T1000 (cell line): Measurements from ENCODE around the gene RNU6-7.
A peak's percentile ranks its signal among the peaks of the same experiment; 100 is the strongest.

Experiments used
- DNase-seq: peaks from one replicate; lab custom pipeline; 2025; ENCODE audit warnings: mixed read lengths; lab: John Stamatoyannopoulos, UW

RNU6-7 gene

DNA sequence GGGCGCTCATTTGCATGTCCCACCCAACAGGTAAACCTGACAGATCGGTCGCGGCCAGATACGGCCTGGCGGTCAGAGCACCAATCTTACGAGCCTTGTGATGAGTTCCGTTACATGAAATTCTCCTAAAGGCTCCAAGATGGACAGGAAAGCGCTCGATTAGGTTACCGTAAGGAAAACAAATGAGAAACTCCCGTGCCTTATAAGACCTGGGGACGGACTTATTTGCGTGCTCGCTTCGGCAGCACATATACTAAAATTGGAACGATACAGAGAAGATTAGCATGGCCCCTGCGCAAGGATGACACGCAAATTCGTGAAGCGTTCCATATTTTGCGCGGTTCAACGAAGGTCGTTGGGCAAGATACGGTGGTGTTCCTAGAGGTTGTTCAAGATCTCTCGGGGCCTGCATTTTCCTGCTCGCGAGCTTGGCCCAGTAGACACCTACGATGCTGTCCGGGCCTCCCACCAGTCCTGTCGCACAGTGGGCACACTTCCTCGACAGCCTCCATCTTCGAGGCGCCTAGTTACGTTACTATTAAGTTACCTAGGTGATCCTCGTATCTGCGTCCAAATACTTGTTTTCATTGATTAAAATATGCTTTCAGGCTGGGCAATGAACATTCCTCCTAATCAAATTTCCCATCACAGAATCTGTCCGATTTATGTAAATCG lies at the start of gene RNU6-7:
RNU6-7 (plus strand) TSS at position 230 of the 675 bp plus-strand sequence.
- DNase-seq: peak; percentile 41

DNA sequence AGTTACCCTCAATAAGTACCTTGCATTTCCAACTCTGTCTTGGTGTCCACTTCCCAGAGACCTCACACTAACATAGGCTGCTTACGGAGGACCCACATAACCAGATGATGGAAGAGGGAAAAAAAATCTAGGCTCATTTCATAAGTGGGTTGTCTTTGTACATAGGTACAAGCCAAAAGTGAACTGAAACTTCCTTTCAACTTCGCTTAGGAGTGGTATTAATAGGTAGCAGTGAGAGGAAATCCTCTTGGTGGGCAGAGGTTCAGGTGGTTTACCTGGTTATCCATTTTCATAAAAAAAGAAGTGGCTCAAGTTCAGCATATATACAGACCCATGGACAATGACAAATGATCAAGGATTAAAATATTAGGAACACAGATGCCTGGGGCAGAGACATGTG lies 35.8 kb upstream of the RNU6-7 start:
- no peak for DNase-seq

DNA sequence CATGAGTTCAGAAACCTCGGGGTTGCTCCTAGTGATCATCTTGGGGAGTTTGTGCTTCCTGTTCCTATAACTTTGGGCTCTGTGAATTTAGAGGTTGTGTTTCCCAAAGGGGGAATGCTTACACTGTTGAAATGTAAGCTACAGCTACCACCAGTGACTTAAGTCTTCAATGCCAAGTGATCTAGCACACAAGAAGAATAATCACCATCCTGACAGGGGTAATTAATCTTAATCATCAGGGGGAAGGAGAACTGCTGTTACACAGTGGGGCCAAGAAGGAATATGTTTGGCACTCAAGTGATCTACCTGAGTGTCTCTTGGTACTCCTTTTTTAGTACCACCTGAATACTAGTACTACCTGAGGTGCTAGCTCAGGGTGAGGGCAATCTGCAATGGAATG lies 34.9 kb upstream of the RNU6-7 start:
- no peak for DNase-seq

DNA sequence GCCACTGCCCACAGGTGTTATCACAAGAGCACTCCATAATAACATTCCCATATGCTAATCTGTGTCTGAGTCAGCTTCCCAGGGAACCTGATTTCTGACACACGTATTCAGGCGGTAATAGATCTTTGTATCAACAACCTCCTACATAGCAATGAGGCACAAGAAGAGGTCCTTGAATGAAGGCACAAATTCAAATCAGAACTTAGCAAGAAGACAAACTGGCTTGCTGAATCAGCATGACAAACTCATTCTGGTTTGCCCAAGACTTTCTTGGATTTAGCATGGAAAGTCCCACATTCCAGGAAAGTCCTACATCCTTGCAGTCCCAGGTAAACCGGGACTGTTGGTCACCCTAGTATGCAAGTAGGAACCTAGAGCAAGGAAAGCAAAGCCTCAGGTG lies 33.9 kb upstream of the RNU6-7 start:
- no peak for DNase-seq

DNA sequence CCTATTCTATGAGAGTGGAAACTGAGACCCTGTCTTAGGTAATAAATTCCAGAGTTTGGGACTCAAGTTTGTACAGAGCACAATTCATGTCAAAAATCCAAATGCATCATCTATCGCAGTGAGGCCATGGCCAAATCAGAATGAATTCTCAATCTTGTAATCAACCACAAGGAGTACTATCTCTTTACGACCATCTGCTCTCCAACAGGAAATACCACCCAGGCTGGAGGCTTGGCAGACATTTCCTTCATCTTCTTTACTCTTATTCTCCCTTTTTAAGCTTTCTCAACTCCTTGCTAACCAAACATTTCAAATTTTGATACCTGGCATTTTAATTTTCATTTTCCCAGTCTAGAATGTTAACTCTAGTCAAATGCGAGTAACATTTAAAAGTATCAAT lies 32.7 kb upstream of the RNU6-7 start:
- no peak for DNase-seq

DNA sequence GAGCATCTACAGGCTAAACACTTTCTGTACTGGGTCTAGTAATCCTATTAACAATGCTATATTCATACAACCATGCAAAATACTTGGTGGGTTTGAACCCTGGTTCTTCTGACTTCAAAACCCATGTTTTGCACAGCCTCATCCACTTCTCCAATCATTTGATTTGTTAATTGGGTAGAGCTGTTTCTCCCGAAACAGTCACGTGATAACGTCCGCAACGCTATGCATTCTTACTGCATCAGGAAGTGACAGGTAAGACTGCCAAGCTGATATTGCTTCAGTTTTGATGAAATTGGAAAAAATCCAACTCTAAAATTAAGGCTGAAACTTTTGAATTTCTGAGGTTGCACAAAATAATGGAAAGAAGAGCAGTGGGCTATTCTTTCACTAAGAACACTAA lies 30.4 kb upstream of the RNU6-7 start:
- DNase-seq: no peak

DNA sequence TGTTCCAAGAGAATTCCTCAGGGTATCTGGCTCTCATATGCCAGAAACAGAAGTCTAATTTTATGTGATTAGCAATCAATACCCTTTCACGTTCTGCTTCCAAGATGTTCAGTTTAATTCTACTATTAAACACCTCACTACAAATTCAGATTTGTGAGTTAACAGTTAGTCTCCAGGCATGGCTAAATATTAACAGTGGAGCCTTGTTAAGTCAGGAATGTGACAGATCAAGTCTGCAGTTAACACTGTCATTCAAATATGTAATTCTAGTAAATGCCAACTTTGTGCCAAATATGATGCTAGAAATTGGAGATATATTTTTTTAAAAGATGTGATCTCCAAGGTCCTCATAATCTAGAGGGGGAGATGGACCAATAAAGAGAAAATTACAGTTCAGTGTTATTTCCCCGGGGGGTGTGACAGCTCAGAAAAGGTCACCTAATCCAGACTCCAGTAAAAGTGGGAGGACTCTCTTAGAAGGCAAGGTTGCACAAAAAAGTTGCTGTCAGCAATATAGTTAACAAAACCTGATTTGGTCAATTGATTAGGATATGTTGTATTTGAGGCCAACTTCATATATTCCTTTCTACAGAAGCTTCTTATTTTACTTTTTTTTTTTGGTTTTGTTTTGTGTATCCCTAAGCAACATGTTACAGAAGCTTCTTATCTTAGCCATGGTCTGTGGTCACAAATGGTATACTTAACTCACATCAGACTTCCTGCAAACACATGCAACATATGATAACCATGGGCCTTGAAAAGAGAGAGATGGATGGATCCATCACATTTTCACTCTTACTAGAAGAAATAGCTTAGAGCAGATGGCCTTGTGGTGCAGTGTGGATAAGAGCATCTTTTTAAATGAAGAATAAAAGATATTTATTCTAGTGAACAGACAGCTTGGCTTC lies 18.4 kb upstream of the RNU6-7 start:
- no peak for DNase-seq

DNA sequence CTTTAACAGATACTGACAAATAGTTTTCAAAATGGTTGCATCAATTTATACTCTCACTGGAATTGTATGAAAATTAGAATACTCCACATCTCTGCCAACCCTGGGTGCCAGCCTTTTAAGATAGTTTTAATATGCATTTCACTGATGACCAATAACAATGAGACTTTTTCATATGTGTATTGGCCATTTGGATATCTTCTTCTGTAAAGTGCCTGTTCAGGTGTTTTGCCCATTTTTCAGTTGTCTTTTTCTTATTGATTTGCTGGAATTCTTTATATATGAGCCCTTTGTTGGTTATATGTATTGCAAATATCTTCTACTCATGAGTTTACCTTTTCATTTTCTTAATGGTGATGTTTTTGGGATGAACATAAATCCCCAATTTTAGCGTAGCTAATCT lies 16.7 kb upstream of the RNU6-7 start:
- DNase-seq: no peak

DNA sequence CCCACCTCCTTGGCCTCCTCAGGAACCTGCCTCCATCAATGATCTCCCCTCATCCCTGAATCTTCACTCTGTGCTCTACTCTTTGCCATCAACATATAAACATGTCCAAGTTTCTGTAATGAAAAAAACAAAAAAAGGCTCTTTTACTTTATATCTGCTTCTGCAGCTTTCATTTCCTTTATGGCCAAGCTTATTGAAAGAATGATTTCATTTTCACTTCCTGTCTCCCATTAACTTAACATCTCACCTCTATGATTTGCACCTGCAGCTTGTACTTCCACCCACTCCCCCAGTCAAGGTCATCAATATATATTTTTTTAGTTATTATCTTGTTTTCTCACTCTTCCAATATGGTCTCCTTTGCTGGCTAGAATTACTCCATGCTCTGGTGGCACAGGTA lies 15.6 kb upstream of the RNU6-7 start:
- no peak for DNase-seq

DNA sequence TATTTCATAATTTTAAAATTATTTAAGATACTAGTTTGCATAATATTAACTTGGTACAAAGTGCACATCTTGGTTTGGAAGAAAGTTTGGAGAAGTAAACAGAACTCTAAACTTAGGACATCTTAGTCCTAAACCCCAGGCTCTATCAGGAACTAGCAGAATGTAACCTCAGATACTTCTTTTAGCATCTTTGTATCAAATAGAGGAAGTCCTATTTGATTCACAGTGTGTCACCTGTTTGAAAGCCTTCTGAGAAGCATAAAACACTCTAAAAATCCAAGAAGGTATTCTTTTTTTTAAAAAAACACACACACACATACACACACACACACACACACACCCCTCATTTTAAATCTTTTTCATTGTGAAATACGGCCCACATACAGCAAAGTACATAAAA lies 12.0 kb upstream of the RNU6-7 start:
- no peak for DNase-seq

DNA sequence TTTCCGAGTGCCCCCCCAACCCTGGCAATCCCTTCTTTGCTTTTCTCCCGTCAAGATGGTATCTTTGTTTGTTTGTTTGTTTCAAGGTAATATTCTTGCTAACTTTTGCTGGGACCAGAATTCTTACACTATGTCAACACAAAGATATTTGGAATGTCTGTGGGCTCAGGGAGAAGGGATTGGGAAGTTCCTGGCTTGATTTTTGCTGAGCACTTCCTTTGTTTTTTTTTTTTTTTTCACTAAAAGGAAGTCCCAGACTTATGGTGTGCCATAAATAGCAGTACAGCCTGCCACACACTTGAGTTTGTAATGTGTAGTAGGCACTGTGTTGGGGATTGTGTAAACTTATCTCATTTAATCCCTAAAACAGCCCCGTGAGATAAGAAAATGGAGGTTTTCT lies 11.2 kb upstream of the RNU6-7 start:
- DNase-seq: no peak

DNA sequence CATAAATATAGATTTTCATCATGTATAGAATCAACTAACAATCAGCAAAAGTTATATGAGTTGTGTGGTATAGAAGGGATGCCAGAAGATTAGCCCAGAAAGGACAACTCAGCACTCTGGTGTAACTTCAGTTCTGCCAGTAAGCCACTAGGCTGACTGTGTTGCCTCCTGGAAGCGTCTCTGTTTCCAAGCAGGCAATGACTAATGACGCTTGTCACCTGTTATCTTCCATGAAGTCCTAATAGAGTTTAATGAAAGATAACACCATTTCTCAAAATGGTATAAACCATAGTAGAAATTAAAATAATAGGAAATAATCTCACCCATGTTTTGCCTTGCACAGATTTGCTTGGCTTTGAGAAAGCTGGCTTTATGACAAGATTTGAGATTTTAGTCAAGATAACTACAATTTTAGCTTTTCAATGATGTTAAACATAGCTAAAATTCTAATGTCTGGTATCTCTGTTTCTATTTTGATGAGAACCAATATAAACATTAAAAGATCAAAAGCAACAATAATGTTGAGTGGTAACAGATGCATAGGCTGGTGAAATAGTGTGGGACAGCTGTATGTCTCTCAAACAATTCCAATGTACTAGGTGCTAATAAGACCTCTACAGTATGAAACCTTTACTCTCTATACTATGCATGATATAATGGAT lies 9.0 kb upstream of the RNU6-7 start:
- DNase-seq: no peak

DNA sequence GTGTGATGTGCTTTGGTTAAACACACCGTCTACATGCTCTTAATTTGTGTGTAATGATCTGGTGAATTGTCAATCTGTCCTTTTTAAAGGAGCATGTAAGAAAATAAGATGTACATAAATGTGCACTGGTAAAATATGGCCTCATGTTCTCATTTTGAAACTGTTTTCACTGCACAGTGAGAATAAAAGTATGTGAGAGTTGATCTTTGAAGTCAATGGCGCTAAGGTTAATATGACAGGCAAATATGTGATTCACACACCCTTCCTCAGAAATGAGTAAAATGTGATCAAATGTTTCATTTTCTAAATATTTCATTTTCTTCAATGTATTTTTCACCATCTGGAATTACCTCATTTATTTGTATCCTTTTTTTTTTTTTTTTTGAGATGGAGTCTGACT lies 8.3 kb upstream of the RNU6-7 start:
- no peak for DNase-seq

DNA sequence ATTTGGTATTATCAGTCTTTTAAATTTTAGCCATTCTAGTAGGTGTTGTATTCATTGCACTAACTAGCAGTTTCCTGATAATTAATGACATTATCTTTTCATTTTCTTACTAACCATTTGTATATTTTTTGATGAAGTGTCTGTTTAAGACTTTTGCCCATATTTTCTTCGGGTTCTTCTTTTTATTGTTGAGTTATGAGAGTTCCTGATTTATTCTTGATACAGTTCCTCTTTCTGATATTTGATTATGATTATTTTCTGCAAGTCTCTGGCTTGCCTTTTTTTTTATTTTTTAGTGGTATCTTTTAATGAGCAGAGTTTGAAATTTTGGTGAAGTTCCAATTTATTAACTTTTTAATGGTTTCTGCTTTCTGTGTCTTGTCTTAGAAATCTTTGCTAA lies 6.2 kb upstream of the RNU6-7 start:
- DNase-seq: no peak

DNA sequence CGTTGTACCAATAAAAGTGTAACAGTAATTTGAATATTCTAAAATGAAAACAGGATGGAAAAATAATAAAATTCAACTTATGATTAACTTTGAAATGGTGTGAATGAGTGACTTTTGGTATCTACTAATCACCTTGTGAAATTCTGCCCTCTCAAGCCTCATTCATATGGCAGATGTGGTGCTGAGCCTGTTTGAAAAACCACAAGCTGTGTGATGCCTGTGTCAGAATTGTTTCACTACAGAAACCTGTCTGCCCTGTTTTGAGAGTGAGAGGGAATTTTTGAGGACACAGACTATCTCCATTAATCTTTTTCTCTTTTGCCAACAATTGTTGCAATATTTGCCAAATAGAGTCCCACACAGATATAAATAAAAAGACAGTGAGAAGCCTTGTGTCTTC lies 3.9 kb upstream of the RNU6-7 start:
- DNase-seq: no peak

DNA sequence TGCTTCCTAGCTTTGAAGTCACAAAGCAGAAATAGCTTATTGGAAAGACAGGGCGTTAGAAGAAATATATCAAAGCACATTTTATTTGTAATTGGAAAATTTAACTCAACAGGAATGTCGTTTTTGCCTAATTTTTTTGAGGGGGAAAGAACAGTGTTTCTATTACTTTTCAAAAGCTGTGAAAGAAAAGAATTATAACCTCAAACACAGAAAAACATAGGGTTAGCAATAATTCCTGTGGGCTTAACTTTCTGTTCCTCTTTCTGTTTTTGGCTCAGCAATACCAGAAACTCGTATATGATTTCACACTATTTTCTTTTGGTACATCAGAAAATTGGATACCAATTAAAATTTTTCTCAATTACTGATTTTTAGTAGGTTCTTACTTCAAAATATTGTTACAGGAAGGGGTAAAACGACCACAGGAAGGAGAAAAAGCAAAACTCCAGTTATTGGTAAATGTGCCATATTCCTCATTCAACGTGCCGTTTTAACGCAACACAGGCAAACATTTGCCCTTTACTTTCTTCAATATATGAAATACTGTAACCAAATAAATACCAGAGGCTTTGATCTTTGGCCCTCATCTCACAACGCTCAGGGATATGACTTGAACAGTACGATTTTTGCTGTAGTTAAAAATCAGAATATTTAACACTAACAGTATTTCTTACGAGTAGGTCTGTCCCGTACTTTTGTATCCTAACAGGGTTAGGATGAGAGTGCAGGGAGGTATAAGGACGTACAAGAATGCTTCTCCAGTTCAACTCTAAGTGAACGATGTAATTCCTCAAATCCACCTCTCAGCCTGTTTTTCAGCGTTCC lies 1.3 kb upstream of the RNU6-7 start:
- DNase-seq: no peak

DNA sequence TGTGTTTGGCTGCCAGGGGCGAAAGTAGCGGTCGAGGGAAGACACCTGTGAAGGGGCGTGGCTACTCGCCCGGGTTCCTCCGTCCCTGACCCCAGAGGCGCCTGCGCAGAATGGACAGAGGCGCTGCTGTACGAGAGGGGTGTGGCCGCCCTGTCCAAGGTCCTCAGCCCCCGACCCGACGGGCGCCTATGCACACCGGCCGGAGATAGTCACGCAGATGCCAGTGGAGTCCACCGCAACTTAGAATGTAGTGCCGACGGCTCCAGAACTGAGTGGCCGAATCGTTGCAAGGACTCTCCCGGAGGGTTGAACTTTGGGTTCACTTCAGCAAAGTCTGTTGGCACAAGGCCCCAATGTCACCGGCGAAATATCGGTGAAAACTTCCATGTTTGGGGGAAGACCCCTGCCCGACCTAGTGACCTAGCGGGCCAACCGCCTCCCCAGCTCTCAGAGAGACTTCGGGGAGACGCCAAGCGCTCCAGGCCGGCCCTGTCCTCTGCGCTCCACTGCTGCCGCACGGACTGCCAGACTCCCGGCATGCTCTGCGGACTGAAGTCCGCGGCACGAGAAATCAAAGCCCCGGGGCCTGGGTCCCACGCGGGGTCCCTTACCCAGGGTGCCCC lies 541 bp upstream of the RNU6-7 start:
- DNase-seq: peak; percentile 63

DNA sequence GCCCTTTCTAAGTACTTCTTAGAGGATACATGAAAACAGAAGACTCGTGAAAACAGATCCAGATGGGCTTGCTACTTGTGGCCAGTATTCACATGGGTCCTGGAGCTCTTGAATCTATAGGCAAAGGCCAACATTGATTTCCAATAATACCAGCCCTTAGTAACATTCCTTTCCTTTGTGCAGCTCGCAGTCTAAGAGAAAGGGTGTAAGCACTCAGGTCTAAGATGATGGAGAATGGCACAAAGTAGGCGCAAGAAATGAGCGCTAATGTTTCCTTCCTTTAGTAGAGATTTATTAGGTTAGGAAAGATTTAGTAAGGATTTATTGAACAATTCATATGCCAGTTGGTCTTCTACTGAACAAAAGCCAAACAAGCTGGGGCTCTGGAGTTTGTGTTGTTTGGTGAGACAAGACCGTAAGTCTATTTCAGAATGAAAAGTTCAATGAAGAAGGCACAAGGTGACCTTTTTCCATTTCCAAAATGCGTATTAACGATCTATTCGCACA lies 699 bp downstream of the RNU6-7 start:
- peak; percentile 27 for DNase-seq

DNA sequence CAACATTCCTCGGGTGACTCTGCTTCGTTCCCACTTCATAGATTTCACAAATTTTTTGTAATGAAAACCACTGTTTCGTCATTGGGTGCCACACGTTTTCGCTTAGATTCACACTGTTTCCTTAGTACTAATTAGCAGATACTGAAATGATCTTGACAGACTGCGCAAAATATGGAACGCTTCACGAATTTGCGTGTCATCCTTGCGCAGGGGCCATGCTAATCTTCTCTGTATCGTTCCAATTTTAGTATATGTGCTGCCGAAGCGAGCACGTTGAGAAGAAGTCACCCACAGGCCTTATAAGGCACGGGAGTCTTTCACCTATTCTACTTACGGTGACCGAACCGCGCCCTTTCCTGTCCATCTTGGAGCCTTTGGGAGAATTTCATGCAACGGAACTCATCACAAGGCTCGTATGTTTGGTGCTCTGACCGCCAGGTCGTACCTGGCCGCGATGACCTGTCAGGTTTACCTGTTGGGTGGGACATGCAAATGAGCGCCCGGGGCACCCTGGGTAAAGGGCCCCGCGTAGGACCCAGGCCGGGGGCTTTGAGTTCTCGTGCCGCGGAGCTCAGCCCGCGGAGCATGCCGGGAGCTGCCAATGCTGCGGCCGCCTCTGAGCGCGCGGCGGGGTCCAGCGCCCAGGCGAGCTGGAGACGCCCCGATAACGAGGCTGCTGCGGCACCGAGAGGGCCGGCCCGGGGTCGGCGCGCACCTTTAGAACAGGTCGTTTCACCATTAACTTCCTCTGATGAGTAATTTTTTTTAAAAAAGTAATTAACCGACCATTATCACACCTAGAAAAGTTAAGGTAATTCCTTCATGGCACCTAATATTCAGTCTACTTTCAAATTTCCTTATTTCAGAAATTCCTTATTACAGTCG lies 1.4 kb downstream of the RNU6-7 start, which contains the start of gene RNU6-8:
RNU6-8 (minus strand) TSS at position 272 of the 885 bp plus-strand sequence.
- DNase-seq: peak; percentile 82

DNA sequence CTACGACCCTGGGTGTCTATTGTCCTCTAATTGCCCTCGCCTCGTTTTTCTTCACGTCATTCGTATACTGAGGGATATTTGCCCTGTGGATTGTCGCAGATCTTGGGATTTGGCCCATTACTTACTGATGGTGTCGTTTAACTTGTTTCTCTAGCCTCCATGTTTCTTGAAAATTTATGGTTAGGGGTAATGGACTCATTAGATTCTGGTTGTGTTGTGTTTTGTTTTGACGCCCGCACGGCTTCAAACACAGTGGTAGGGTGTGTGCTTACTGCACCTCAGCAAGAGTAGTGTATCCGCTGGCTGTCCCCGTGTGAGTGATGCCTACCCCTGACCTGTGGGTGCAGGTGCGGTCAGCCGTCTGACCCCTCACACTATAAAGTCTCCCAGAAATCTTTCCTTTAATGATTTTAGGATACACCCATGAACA lies 2.1 kb downstream of the RNU6-7 start:
- DNase-seq: no peak
